NCI-H2171 (cell line): ENCODE results near the gene GAST.
"Not testable (repeated sequence)": the region's sequence is repeated elsewhere in the genome, so short reads cannot be mapped to it uniquely, and the experiment has no call there.

ENCODE experiments used
- DNase-seq: peaks from one replicate; lab custom pipeline; 2025; lab: John Stamatoyannopoulos, UW

The GAST gene

DNA sequence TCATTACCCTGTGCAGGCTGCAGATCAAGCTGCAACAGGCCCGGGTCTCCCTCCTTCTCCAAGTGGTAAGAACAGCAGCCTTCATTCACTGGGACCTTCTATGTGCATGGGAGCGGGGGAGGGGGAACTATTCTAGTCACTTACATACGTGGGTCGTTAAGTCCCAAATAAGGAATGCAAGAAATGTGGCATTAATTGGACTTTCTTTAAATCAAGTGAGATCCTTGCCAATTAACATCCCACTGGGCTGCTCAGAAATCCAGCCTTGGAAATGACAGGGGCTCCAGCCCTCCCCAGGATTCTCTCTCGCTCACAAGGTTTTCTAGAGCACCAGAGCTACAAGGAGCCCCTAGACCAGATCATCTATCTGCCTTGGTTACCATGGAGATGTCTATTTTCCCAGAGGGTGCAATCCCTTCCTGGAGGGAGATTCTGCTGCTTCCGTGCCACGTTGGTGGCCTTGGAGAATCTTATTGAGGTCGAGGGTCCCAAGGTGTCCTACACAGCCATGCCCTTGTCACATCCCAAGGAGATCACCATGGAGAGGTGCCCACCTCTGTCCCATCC is 28.6 kb upstream of the GAST start:
- no peak for DNase-seq

DNA sequence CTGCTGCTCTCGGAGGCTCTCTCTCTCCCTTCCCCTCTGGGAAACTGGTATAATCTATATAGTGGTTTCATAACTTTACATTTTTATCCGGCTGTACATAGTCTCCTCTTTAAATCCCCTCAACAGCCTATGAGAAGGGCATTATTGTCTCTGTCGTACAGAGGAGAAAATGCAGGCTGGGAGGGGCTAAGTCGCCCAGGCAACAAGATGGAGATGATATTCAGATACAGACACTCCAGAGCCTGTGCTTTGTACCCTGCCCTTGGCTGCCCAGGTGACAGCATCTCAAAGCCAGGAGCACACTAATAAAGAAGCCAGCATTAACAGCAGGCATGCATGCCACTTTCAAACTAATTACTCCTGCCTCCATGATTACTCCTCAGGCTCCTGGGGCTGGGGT is 28.1 kb upstream of the GAST start:
- no peak for DNase-seq

DNA sequence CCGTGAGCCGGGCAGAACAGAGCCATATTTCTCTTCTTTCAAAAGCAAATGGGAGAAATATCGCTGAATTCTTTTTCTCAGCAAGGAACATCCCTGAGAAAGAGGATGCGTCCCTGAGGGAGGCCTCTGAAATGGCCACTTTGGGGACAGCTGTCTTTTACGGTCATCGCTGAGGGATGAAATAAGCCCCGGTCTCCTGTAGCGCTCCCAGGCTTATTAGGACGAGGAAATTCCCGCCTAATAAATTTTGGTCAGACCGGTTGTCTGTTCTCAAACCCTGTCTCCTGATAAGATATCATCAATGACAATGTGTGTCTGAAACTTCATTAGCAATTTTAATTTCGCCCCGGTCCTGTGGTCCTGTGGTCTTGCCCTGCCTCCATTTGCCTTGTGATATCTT is 26.4 kb upstream of the GAST start:
- not testable (repeated sequence) for DNase-seq

- no peak for DNase-seq
These were observed 25.9 kb upstream of the GAST start for GRCh38 chr17:41686281-41686680.

DNA sequence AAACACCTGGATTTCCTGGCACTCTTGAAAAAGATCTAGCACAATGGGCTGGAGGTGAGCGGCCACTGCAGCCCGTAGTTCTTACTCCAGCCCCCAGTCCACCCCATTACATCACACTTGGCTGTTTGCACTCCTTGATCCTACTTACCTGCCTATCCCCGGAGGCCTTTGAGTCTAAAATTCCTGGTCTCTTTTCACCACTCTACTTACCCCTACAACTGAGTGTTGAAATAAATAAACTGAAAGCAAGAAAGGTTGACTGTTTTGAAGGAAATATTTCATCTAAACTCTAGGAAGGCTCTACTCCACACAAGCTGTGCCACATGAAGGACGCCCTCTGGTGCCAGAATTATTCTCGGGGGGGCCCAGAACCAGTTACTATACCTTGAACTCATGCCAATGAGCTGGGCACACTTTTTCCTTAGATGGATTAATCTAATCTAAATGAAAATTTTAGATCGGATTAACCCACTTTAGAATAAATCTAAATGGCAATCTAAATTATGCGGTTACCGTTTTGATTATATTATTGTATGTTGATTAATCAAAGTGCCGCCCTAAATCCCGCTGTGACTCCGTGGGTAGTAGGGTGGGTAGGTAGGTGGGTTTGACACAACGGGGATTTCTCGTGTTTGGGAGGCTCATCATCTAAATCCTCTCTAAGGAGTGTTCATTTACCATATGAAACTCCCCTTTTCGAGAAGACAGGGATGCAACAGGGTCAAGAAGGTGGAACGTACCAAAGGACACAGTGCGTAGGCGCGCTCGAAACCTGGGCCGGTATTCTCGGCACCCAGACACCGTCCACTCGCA is 24.1 kb upstream of the GAST start:
- peak; percentile 46 for DNase-seq

GRCh38 chr17:41688641-41689496 is 23.3 kb upstream of the GAST start, which contains the start of gene EIF1:
EIF1 (plus strand) TSS chr17:41688885; CDS start chr17:41689039, 154 bp downstream.
- peak; percentile 100 for DNase-seq

GRCh38 chr17:41689497-41690299 is 22.4 kb upstream of the GAST start:
- DNase-seq, result no peak

- DNase-seq, result no peak
These were observed 21.6 kb upstream of the GAST start for GRCh38 chr17:41690497-41690896.

DNA sequence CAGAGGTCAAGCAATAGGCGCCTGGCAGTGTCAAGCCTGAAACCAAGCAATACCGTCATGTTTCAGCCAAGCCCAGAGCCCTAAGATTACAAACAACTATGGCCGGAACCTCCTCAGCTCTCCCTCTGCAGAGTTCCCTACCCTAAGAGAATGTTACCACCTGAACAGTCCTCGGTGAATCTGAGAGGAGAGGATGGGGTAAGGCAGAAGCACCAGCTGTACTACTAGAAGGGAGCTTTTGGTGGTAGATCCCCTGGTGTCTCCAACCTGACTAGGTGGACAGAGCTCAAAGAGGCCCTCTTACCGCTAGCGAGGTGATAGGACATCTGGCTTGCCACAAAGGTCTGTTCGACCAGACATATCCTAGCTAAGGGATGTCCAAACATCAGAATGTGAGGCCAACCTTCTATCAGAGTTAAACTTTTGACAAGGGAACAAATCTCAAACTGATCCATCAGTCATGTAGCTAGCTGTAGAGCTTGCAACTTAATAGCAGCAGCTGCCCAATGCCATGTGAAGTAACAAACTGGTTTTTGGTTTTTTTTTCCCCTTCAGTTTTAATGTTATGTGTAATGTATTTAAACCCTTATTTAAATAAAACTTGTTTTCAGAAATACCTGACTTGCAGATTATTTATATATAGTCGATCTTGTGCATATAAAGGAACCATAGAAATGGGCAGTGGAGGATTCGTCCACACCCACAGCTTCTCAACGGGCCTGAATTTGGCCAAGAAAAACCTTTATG is 20.9 kb upstream of the GAST start:
- DNase-seq, result no peak

DNA sequence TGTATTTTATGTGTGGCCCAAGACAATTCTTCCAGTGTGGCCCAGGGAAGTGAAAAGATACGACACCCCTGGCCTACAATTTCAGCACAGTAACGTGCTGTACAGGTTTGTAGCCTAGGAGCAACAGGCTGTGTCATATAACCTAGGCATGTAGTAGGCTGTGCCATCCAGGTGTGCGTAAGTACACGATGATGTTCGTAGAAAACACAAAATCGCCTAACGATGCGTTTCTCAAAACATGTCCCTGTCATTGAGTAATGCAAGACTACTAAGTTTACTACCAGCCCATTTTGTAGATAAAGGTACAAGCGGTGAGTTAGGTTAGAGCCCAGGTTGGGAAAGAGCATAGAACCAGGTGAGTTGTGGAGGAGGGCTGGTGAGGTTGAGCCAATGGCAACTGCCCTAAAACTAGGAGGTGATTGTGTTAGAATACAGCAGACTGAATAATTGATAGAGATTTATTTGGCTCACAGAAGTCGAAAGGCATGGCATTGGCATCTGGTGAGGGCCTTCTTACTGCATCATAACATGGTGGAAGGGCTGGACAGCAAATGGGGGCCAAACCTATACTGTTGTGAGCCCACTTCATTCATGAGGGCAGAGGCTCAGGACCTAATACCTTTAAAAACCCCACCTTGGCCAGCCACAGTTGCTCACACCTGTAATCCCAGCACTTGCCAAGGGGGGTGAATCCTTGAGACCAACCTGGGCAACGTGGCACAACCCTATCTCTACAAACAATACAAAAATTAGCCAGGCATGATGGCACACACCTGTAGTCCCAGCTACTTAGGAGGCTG is 19.2 kb upstream of the GAST start:
- no peak for DNase-seq

GRCh38 chr17:41695134-41695661 is 16.9 kb upstream of the GAST start:
- no peak for DNase-seq

DNA sequence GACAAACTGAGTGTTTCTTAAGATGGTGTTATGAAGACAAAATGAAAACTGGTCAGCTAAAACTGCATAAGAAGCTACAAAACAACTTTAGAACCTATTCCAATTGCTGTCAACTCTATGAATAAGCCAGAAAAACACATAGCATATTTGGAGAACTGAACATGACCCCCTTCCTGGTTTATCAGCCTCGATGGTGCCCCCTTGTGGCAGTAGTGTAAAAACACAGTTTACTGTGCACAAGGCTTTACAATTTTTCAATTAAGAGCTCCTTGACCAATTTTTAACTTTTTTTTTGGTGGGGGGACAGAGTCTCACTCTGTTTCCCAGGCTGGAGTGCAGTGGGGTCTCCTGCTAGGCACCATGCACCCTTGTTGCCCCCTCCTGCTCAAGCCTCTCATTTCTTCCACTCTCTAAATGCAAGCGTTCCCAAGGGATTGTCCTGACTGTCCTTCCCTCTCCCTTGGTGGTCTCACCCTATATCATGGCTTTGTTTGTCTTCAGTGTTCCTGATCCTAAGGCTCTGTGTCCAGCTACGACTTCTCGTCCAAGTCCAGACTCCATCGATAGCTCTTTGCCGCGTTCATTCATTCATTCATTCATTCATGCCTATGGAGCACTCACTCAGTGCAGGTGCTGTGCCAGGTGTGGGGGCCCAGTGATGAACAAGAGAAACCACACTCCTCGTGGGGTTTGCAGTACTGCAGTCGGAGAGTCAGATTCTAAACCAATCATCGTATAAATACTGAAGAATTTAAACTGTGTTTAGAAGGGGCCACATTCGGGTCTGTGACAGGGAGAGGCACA is 16.0 kb upstream of the GAST start:
- DNase-seq, result peak; percentile 69

GRCh38 chr17:41697122-41697962 is 14.8 kb upstream of the GAST start:
- no peak for DNase-seq

- DNase-seq, result not testable (repeated sequence)
These were observed 11.3 kb upstream of the GAST start for GRCh38 chr17:41700843-41701242.

DNA sequence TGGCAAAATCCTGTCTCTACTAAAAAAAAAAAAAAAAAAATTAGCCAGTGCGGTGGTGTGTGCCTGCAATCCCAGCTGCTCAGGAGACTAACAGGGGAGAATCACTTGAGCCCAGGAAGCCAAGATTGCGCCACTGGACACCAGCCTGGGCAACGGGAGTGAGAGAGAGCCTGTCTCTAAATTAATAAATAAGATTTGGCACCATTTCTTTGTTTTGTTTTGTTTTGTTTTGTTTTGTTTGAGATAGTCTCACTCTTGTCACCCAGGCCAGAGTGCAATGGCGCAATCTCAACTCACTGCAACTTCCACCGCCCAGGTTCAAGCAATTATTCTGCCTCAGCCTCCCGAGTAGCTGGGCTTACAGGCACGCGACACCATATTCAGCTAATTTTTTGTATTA is 9.4 kb upstream of the GAST start:
- no peak for DNase-seq

- DNase-seq, result no peak
These were observed 6.7 kb upstream of the GAST start for GRCh38 chr17:41705271-41705991.

DNA sequence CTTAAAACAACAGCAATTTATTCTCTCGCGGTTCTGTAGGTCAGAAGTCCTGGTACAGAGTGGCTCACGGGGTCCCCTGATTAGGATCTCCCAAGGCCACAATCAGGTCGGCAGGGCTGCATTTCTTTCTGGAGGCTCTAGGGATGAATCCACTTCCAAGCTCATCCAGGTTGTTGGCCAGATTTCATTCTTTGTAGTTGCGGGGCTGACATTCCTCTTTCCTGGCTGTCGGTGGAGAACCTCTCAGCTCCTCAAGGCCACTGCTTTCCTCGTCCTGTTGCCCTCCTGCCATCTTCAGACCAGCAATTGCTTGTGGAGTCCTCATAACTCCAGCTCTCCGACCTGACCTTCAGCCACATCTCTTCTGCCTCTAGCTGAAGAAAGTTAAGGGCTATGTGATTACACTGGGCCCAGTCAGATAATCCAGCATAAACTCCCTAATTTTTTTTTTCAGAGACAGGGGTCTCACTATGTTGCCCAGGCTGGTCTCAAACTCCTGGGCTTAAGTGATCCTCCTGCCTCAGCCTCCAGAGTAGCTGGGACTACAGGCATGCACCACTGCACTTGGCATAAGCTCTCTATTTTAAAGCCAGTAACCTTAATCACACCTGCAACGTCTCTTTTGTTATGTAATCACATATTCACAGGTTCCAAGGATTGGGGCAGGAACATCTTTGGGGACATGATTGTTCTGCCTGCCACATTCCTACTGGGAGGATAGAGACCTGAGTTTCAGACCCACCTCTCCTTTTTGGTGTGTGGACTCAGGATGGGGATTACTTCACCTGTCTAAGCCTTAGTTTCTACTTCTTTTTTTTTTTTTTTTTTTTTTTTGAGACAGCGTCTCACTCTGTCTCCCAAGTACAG is 4.1 kb upstream of the GAST start:
- DNase-seq, result no peak
